OCI-LY7 (cell line): Measurements from ENCODE around the gene PARG. TPM values are rescaled to one million over a fixed set of nuclear protein-coding genes. Genes with fewer than 3 reads are reported as not detected.
"Not testable (repeated sequence)": the region's sequence is repeated elsewhere in the genome, so short reads cannot be mapped to it uniquely, and the experiment has no call there.

Experiments used
- BruUV-seq: library from RNA; stranded (reverse); fragments of 400-500 nt; replicated peaks from 2 replicates; lab custom pipeline; 2021; lab: Mats Ljungman, UMichigan
- CTCF ChIA-PET: fragments of 300-600 bp; sonication (Branson Sonifier 250); formaldehyde crosslinking; loops from one replicate; lab custom pipeline; 2022; ENCODE audit warnings: antibody characterized with exemption; ENCODE audit not compliant: unreplicated experiment; lab: Charles Lee
- POLR2A ChIA-PET: fragments of 300-600 bp; sonication (Branson Sonifier 250); formaldehyde crosslinking; loops from one replicate; lab custom pipeline; 2022; ENCODE audit warnings: antibody characterized with exemption; lab: Charles Lee
- DNase-seq: peaks from one replicate; pipeline ENCODE4 v3.0.0-alpha.2; 2015; ENCODE audit warnings: low spot score
- H2AFZ ChIP-seq: fragments of 200-600 bp; sonication (generic), shearing (Covaris generic); 2 replicates; pipeline ENCODE4 v1.6.1; 2014; ENCODE audit warnings: mild to moderate bottlenecking, antibody characterized with exemption, low read length, moderate library complexity
- H3K27ac ChIP-seq: fragments of 200-600 bp; sonication (generic); 2 replicates; pipeline ENCODE4 v1.5.1; 2014; ENCODE audit warnings: mixed run types, low read depth, mild to moderate bottlenecking, moderate library complexity, low read length, inconsistent platforms; ENCODE audit not compliant: poor library complexity, severe bottlenecking
- H3K36me3 ChIP-seq: fragments of 200-600 bp; sonication (generic); 2 replicates; pipeline ENCODE4 v1.6.1; 2014; ENCODE audit warnings: mild to moderate bottlenecking, antibody characterized with exemption, low read length, moderate library complexity, mixed read lengths; ENCODE audit not compliant: insufficient read depth
- H3K4me1 ChIP-seq: fragments of 200-600 bp; sonication (generic); 2 replicates; pipeline ENCODE4 v1.5.1; 2014; ENCODE audit warnings: mild to moderate bottlenecking, low read length; ENCODE audit not compliant: insufficient read depth, poor library complexity, severe bottlenecking
- H3K4me2 ChIP-seq: fragments of 200-600 bp; sonication (generic); 2 replicates; pipeline ENCODE4 v1.6.1; 2014; ENCODE audit warnings: mild to moderate bottlenecking, low read length
- H3K4me3 ChIP-seq: fragments of 200-600 bp; sonication (generic); 2 replicates; pipeline ENCODE4 v1.5.1; 2014; ENCODE audit warnings: mild to moderate bottlenecking, low read depth, low read length; ENCODE audit not compliant: poor library complexity, severe bottlenecking
- H3K79me2 ChIP-seq: fragments of 200-600 bp; sonication (generic); 2 replicates; pipeline ENCODE4 v1.6.1; 2016; ENCODE audit warnings: low read depth, mild to moderate bottlenecking, low read length, moderate library complexity, mixed read lengths; ENCODE audit not compliant: insufficient read depth
- H3K9me2 ChIP-seq: fragments of 200-600 bp; sonication (generic); 2 replicates; pipeline ENCODE4 v1.6.1; 2016; ENCODE audit warnings: mild to moderate bottlenecking, low read length, mixed read lengths; ENCODE audit not compliant: insufficient read depth
- H3K9me3 ChIP-seq: fragments of 200-600 bp; sonication (generic); 2 replicates; pipeline ENCODE4 v1.6.1; 2014; ENCODE audit warnings: mild to moderate bottlenecking, mixed run types, low read length, mixed read lengths
- H4K20me1 ChIP-seq: fragments of 200-600 bp; sonication (generic); 2 replicates; pipeline ENCODE4 v1.6.1; 2014; ENCODE audit warnings: mild to moderate bottlenecking, antibody characterized with exemption, low read length, moderate library complexity, mixed read lengths; ENCODE audit not compliant: insufficient read depth
- intact Hi-C: fragments of 100-400 bp; cut with micrococcal nuclease; formaldehyde crosslinking; loops from one replicate; pipeline ENCODE4 v1.10.0; 2022; ENCODE audit not compliant: unreplicated experiment
- total RNA-seq, 2 experiments: library from RNA; depleted of rRNA in 1 of 2; stranded (reverse); fragments of >200 nt in 1 of 2; shearing (Covaris generic) in 1 of 2; gene quantifications; 2 replicates each; pipeline ENCODE4 v1.2.3, GENCODE V29; 2014 to 2022

The PARG gene
- total RNA-seq, 2 experiments from 2014 or later: 40.5 to 46.9 TPM

DNA sequence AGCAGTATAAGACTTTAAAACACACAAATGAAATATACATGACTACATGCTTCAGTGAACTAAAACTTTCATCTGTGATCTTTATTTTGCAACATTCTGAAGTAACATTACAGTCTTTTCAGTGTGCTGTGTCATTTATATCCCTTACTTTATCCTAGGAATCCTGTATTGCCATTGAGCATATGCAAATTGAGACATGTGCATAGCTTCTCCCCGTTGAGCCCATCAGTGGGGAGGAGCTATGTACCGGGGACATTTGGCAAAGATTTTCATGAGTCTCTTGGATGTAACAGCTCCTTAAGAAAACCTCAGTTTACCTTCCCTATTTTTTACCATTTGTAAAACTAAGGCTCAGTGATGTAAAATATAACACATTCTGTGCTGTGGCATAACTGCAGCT, 29.6 kb upstream of the PARG start:
- H3K36me3 ChIP-seq, intact Hi-C loops, H3K4me3 ChIP-seq, DNase-seq, H4K20me1 ChIP-seq, CTCF ChIA-PET, H3K9me3 ChIP-seq, H3K79me2 ChIP-seq, POLR2A ChIA-PET, BruUV-seq, H3K9me2 ChIP-seq, H3K4me1 ChIP-seq, H3K27ac ChIP-seq, H2AFZ ChIP-seq, H3K4me2 ChIP-seq: not testable (repeated sequence)

DNA sequence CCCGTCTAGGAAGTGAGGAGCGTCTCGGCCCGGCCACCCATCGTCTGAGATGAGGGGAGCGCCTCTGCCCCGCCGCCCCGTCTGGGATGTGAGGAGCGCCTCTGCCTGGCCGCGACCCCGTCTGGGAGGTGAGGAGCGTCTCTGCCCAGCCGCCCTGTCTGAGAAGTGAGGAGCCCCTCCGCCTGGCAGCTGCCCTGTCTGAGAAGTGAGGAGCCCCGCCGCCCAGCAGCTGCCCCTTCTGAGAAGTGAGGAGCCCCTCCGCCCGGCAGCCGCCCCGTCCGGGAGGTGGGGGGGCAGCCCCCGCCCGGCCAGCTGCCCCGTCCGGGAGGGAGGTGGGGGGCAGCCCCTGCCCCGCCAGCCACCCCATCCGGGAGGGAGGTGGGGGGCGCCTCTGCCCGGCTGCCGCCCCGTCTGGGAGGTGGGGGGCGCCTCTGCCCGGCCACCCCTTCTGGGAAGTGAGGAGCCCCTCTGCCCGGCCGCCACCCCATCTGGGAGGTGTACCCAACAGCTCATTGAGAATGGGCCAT, 28.6 kb upstream of the PARG start:
- H4K20me1 ChIP-seq, H2AFZ ChIP-seq, intact Hi-C loops, H3K4me2 ChIP-seq, DNase-seq, H3K4me1 ChIP-seq, H3K4me3 ChIP-seq, H3K9me2 ChIP-seq, H3K36me3 ChIP-seq, POLR2A ChIA-PET, BruUV-seq, H3K79me2 ChIP-seq, CTCF ChIA-PET, H3K9me3 ChIP-seq, H3K27ac ChIP-seq: not testable (repeated sequence)

DNA sequence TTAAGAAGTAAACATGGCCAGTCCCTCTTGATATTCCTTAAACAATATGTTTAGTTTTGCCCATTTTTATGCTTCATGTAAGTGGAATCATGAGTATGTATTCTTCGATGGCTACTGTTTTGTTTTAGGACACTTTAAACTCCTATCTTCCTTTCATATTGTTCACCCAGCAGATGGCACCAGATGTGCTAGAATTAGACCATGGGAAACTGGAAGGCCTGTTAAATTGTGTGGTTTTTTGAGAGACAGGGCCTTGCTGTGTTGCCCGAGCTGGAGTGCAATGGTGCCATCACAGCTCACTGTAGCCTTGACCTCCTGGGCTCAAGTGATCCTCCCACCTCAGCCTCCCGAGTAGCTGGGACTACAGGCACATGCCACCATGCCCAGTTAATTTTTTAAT, 11.3 kb upstream of the PARG start:
- CTCF ChIA-PET, H3K9me3 ChIP-seq, BruUV-seq, H3K4me1 ChIP-seq, POLR2A ChIA-PET, H4K20me1 ChIP-seq, H3K9me2 ChIP-seq, H3K4me2 ChIP-seq, H2AFZ ChIP-seq, H3K27ac ChIP-seq, H3K4me3 ChIP-seq, DNase-seq, intact Hi-C loops: not testable (repeated sequence)
- peaks cover 29% of the 10 kb centered on the region for H3K36me3 ChIP-seq
- peaks cover 17% of the 10 kb centered on the region; the same call in 1 of the 2 replicates for H3K79me2 ChIP-seq

DNA sequence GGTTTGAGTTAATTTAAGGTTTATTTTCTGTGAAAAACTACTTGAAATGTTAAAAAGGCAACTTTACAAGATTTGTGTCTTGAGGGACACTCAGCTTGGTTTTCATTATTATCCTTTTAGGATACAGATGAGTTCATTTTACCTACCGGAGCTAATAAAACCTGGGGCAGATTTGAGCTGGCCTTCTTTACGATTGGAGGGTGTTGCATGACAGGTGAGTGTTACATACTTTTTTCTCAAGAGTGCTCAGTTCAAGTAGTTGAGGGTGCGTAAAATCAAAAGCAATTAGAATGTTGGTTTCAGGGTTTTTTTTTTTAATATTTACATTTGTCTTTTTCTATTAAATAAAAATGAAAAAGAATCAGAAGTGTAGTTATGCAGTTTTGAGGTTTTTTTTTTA, 10.2 kb upstream of the PARG start:
- POLR2A ChIA-PET, CTCF ChIA-PET, DNase-seq, BruUV-seq, H3K4me1 ChIP-seq, H2AFZ ChIP-seq, intact Hi-C loops, H3K4me3 ChIP-seq, H3K9me2 ChIP-seq, H4K20me1 ChIP-seq, H3K4me2 ChIP-seq, H3K27ac ChIP-seq, H3K9me3 ChIP-seq: not testable (repeated sequence)
- Histone ChIP-seq H3K36me3 (peaks cover 30% of the 10 kb centered on the region), H3K79me2 (peaks cover 23% of the 10 kb centered on the region; the same call in 1 of the 2 replicates)

DNA sequence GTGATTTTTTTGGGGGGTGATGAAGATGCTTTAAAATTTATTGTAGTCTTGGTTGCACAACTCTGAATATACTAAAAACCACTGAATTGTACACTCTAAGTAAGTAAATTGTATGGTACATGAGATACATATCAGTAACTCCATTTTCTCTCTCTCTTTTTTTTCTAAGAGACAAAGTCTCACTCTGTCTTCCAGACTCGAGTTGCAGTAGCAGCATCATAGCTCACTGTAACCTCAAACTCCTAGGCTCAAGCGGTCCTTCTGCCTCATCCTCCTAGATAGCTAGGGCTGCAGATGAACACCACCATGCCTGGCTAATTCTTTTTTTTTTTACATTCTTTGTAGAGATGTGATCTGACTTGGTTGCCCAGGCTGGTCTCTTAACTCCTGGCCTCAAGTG, 6.9 kb upstream of the PARG start:
- H3K4me1 ChIP-seq, BruUV-seq, H3K4me2 ChIP-seq, CTCF ChIA-PET, H3K9me3 ChIP-seq, DNase-seq, H2AFZ ChIP-seq, H4K20me1 ChIP-seq, intact Hi-C loops, H3K9me2 ChIP-seq, POLR2A ChIA-PET, H3K27ac ChIP-seq, H3K4me3 ChIP-seq: not testable (repeated sequence)
- peaks cover 32% of the 10 kb centered on the region for H3K36me3 ChIP-seq
- peaks cover 37% of the 10 kb centered on the region for H3K79me2 ChIP-seq

DNA sequence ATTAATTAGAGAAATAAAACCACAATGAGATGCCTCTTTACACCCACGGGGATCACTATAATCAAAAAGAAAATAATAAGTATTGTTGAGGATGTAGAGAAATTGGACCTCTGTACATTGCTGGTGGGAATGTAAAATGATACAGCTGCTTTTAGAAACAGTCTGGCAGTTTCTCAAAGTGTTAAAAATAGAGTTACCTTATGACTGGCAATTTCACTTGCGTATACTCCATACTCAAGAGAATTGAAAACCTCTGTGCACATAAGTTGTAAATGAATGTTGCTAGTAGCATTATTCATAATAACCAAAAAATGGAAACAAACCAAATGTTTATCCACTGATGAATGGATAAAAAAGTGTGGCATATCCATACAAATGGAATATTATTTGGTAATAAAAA, 6.3 kb upstream of the PARG start:
- H3K4me3 ChIP-seq, H4K20me1 ChIP-seq, CTCF ChIA-PET, H3K9me2 ChIP-seq, H3K4me1 ChIP-seq, H3K4me2 ChIP-seq, H3K9me3 ChIP-seq, H2AFZ ChIP-seq, DNase-seq, H3K27ac ChIP-seq, intact Hi-C loops, BruUV-seq, POLR2A ChIA-PET: not testable (repeated sequence)
- Histone ChIP-seq H3K36me3 (peaks cover 31% of the 10 kb centered on the region), H3K79me2 (peaks cover 43% of the 10 kb centered on the region)
